Measurements from ENCODE around the gene IL19. TPM values are rescaled to one million over a fixed set of nuclear protein-coding genes. Genes with fewer than 3 reads are reported as not detected.
"Not testable (repeated sequence)": the region's sequence is repeated elsewhere in the genome, so short reads cannot be mapped to it uniquely, and the experiment has no call there.

Gene IL19
- total and polyA plus RNA-seq, 9 of the 15 experiments (the other 6 are each of a cell fraction or from before 2014, with no cell fraction given), result not detected

DNA sequence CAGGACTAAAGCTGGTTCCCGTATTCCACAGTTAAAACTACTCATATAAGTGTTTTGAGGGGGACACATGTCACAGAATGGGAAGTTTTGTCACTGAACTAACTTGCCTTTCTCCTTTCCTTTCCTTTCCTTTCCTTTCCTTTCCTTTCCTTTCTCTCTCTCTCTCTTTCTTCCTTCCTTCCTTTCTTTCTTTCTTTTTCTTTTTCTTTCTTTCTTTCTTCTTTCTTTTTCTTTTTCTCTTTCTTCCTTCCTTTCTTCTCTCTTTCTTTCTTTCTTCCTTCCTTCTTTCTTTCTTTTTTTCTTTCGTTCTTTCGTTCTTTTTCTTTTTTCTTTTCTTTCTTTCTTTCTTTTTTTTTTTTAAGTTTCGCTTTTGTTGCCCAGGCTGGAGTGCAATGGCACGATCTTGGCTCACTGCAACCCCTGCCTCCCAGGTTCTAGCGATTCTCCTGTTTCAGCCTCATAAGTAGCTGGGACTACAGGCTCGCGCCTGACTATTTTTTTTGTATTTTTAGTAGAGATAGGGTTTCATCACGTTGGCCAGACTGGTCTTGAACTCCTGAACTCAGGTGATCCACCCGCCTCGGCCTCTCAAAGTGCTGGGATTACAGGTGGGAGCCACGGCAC, 7.7 kb upstream of the IL19 start:
- WGBS (ENCODE audit: insufficient coverage, low coverage, missing lambda C conversion rate), result 15% methylated on average over 11 of the region's 12 CpGs
- H4K20me1 ChIP-seq (replicated peaks; ENCODE audit: control insufficient read depth, insufficient read depth, low read length); H3K27ac ChIP-seq (ENCODE audit: extremely low read depth, low read depth, low read length); CTCF ChIA-PET (ENCODE audit: low intra/inter-chr PET ratio); DNase-seq (ENCODE audit: extremely low read depth in 1 of 4, low spot score in 3 of 4); H3K9me1 ChIP-seq (ENCODE audit: control insufficient read depth, insufficient read depth, low read length); in situ Hi-C loops (cut with MboI); H3K79me2 ChIP-seq (ENCODE audit: control insufficient read depth, insufficient read depth, low read length); H2AFZ ChIP-seq (ENCODE audit: low read depth, low read length); intact Hi-C loops (cut with micrococcal nuclease); ATAC-seq; H3K9me3 ChIP-seq (replicated peaks; ENCODE audit: control insufficient read depth, insufficient read depth, low read depth, low read length); H3K4me3 ChIP-seq; H3K36me3 ChIP-seq (ENCODE audit: control insufficient read depth, insufficient read depth, low read length); FAIRE-seq; H3K4me2 ChIP-seq (ENCODE audit: insufficient read depth, low read length); BruUV-seq (replicated peaks); H3K9ac ChIP-seq (ENCODE audit: insufficient read depth in 1 of 2, low read depth in 2 of 2, low read length in 2 of 2): not testable (repeated sequence)
- peaks cover 6 to 15% of the 10 kb centered on the region in 2 experiments for H3K4me1 ChIP-seq (replicated peaks in 1 of 2; ENCODE audit: control insufficient read depth in 2 of 2, insufficient read depth in 2 of 2, low read length in 2 of 2)
- TF ChIP-seq, protein P1, sequence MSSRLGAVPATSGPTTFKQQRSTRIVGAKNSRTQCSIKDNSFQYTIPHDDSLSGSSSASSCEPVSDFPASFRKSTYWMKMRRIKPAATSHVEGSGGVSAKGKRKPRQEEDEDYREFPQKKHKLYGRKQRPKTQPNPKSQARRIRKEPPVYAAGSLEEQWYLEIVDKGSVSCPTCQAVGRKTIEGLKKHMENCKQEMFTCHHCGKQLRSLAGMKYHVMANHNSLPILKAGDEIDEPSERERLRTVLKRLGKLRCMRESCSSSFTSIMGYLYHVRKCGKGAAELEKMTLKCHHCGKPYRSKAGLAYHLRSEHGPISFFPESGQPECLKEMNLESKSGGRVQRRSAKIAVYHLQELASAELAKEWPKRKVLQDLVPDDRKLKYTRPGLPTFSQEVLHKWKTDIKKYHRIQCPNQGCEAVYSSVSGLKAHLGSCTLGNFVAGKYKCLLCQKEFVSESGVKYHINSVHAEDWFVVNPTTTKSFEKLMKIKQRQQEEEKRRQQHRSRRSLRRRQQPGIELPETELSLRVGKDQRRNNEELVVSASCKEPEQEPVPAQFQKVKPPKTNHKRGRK (tag; IDR thresholded peaks at IDR 0.05), result peak; percentile 98
- POLR2A ChIA-PET, result interaction anchor here (0.5 kb wide), 1 partner anchor 707 kb away, joined by 3 read pairs; no protein-coding TSS in a partner anchor
- H3K27me3 ChIP-seq (ENCODE audit: control insufficient read depth in 2 of 2, insufficient read depth in 2 of 2, low read length in 2 of 2), result peaks cover 18 to 19% of the 10 kb centered on the region in 2 experiments

DNA sequence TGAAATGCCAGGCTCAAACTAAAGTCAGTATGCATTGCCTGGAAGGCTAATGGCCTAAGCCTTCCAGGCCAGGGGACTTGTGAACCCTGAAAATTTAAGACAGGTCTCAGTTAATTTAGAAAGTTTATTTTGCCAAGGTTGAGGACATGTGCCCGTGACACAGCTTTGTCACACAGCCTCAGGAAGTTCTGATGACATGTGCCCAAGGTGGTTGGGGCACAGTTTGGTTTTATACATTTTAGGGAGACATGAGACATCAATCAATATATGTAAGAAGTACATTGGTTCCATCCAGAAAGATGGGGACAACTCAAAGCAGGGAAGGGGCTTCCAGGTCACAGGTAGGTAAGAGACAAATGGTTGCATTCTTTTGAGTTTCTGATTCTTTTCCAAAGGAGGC, 4.8 kb upstream of the IL19 start:
- ATAC-seq; H3K4me2 ChIP-seq (ENCODE audit: insufficient read depth, low read length); H3K9me1 ChIP-seq (ENCODE audit: control insufficient read depth, insufficient read depth, low read length); H3K4me3 ChIP-seq; BruUV-seq (replicated peaks); H4K20me1 ChIP-seq (replicated peaks; ENCODE audit: control insufficient read depth, insufficient read depth, low read length); CTCF ChIA-PET (ENCODE audit: low intra/inter-chr PET ratio); DNase-seq (ENCODE audit: extremely low read depth in 1 of 4, low spot score in 3 of 4); H2AFZ ChIP-seq (ENCODE audit: low read depth, low read length); H3K9ac ChIP-seq (ENCODE audit: insufficient read depth in 1 of 2, low read depth in 2 of 2, low read length in 2 of 2); H3K27ac ChIP-seq (ENCODE audit: extremely low read depth, low read depth, low read length); H3K79me2 ChIP-seq (ENCODE audit: control insufficient read depth, insufficient read depth, low read length); FAIRE-seq; in situ Hi-C loops (cut with MboI); H3K36me3 ChIP-seq (ENCODE audit: control insufficient read depth, insufficient read depth, low read length); H3K9me3 ChIP-seq (replicated peaks; ENCODE audit: control insufficient read depth, insufficient read depth, low read depth, low read length); intact Hi-C loops (cut with micrococcal nuclease): not testable (repeated sequence)
- POLR2A ChIA-PET, result interaction anchor here (0.6 to 2.9 kb wide), 4 partner anchors 12 to 144 kb away, joined by 3 to 12 read pairs (median 4); no protein-coding TSS in a partner anchor
- 27% methylated on average over 1 of the region's 1 CpG for WGBS (ENCODE audit: insufficient coverage, low coverage, missing lambda C conversion rate)
- H3K27me3 ChIP-seq (ENCODE audit: control insufficient read depth in 2 of 2, insufficient read depth in 2 of 2, low read length in 2 of 2), result peaks cover 5 to 25% of the 10 kb centered on the region in 2 experiments; a peak in 4 of 5 replicates
- peaks cover 6 to 27% of the 10 kb centered on the region in 2 experiments for H3K4me1 ChIP-seq (replicated peaks in 1 of 2; ENCODE audit: control insufficient read depth in 2 of 2, insufficient read depth in 2 of 2, low read length in 2 of 2)

Data from K562 (cell line).